Activated CD8-positive, alpha-beta memory T cell treated with anti-CD3 and anti-CD28 coated beads, Interleukin-2, amount 50 U/mL, for 24 hours (primary cell): ENCODE data around the gene C17orf67.
A peak's percentile ranks its signal among the peaks of the same experiment; 100 is the strongest.

Experiments used
- DNase-seq: peaks from one replicate; pipeline ENCODE4 v3.0.0-alpha.2; 2020; ENCODE audit errors: extremely low read depth

Gene C17orf67, protein sequence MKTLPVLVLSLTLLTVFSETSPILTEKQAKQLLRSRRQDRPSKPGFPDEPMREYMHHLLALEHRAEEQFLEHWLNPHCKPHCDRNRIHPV

GRCh38 chr17:56833809-56834379 lies at the start of gene C17orf67, which contains the start of gene DGKE:
Gene C17orf67 (minus strand): TSS chr17:56833920. CDS start chr17:56815810, 18,110 bp downstream.
Gene DGKE (plus strand): TSS chr17:56834151. CDS start chr17:56834796, 645 bp downstream.
- peak; percentile 96 for DNase-seq

DNA sequence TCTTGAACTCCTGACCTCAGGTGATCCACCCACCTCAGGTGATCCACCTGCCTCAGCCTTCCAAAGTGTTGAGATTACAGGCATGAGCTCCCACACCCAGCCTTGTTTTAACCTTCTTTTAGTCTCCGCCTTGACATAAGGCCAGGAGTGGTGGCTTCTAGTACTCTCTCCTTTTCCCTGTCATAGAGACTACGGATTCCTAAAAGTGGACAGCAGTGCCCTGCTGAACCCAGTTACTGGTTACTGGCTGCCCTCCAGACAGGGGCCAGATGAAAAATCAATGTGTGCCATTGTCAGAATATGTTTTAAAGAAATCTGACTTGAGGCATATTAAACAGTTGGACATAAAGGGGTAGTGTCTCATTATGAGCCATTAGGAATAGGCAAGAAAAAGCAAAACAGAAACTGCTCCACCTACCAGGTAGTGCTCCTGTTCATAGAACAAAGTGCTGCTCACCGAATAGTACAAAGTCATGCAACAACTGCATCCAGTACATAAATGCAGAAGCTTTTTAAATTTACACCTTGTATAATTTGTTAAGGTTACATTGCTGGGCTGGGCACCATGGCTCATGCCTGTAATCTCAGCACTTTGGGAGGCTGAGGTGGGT lies 48.1 kb upstream of the C17orf67 start:
- DNase-seq = no peak

DNA sequence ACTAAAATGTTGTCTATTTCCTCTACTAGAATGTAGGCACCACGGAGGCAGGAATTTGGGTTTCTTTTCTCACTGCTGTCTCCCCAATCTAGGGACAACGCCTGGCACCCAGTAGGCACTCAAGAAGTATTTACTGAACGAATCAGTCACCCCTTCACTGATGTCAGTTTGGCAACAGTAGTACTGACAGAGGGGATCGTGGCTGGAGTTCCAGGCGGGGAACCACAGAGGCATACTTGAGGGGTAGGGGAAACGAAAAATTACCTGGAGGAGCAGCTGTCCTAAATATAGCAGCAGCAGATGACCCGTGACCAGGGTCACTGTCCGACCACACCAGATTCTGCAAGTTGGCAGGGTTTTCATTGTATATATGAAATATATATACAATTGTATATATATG lies 46.9 kb upstream of the C17orf67 start:
- no peak for DNase-seq

DNA sequence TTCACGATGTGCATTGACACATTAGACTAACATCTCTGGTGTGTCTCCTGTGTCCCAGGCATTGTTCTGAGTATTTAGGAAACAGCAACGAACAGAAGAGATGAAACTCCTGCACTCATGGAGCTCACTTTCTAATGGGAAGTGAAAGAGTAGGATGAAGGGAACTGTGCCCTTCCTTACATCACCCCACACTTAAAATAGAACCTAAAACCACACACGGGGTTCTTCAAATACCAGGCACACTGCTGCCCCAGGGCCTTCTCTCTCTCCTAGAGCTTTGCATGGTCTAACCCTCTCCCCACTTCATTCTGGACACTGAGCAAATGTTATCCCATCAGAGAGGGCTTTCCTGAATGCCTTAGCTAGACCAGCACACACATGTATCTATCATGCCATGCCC lies 46.4 kb upstream of the C17orf67 start:
- DNase-seq = no peak

DNA sequence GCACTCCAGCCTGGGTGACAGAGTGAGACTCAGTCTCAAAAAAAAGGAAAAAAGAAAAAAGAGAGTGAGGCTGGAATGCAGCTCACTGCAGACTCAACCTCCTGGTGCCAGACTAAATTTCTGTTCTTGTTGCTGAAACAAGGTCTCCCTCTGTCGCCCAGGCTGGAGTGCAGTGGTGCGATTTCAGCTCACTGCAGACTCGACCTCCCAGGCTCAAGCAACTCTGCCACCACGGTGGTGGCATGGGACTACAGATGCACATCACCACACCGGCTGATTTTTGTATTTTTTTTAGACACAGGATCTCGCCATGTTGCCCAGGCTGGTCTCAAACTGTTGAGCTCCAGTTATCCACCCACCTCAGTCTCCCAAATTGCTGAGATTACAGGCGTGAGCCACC lies 45.6 kb upstream of the C17orf67 start:
- no peak for DNase-seq

GRCh38 chr17:56876766-56877179 lies 43.1 kb upstream of the C17orf67 start:
- no peak for DNase-seq

DNA sequence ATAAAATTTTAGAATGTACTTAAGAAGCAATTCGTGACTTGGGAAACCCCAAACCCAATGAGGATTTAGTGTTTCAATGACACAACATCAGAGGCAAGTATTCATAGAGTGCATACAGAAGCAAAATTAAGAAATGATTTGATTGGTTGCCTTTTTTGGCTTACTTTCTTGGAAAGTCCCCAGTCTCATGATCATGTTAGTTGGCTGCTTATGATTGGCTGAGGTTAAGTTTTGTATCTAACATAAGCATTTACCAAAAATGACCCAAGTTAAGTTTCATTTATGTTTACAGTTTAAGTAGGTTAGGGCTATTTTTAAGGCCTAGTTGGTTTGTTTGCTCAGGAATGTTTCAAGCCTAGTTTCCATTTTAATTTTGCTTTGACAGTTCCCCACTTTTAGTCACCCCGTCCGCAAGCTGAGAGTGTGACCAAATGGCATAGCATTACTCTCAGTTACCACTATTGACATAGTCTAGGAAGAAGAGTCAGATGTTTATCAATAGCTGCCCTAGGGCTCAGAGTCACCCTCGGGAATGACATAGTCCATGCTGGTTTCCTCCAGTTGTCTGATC lies 36.4 kb upstream of the C17orf67 start:
- no peak for DNase-seq

- DNase-seq = no peak
Measured at GRCh38 chr17:56868716-56869115, 35.0 kb upstream of the C17orf67 start.

GRCh38 chr17:56867948-56868376 lies 34.2 kb upstream of the C17orf67 start:
- DNase-seq = no peak

- no peak for DNase-seq
Measured at GRCh38 chr17:56866496-56866895, 32.8 kb upstream of the C17orf67 start.

DNA sequence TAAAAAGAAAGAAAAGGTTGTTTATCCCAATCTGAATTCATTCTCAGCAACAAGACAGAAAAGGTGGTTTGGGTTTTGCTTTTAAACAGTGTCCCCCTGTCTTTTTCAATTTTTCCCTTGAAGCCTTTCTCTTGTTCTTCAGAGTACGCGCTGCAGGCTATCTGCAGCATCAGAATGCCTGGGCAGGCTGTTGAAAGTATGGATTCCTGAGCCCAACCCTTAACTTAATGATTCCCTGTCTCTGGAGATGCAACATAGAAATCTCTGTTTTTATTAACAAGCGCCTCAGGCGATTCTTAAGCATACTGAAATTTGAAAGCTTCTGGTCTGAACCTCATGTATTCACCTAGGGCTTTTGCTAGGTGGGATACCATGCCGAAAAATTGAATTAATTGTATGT lies 32.4 kb upstream of the C17orf67 start:
- no peak for DNase-seq

DNA sequence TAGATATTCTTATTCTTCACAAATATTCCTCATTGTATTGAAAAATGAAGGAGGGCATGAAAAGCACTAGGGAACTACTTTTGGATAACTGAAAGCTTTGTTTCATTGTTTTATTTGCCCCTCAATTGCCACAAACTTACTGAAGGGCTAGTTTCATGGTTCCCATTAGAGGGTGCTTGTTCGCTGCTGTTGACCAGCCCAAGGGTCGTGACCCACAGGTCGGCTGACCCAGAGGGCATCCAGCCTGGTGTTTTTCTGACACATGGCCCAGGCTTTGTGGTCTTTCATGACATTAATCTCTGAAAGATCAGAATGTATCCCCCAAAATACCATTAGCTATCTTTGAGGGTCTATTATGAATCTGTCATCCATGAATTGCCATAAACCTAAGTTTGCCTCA lies 30.3 kb upstream of the C17orf67 start:
- no peak for DNase-seq

- no peak for DNase-seq
Measured at GRCh38 chr17:56861899-56862298, 28.2 kb upstream of the C17orf67 start.

GRCh38 chr17:56851008-56851407 lies 17.3 kb upstream of the C17orf67 start:
- no peak for DNase-seq

DNA sequence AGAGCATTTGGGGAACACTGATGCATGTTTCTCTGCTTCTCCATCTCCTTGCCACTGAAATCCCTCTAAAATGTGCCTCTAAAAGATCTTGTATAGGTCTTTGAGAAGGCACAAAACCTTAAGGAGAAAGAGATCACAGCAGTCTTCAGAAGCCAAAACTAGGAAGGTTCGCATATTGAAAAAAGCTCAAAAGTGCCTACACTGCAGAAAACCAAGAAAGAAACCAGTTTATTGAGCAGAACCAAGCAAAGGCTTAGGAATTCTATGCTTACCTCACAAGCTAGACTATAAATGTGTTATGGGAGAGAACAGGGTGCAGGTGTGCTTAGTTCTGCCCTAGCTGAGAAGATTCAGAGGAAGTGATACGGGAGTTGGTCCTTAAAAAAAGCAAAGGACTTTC lies 16.9 kb upstream of the C17orf67 start:
- no peak for DNase-seq

GRCh38 chr17:56849131-56849530 lies 15.4 kb upstream of the C17orf67 start:
- DNase-seq = no peak

GRCh38 chr17:56847106-56847505 lies 13.4 kb upstream of the C17orf67 start:
- DNase-seq = no peak

DNA sequence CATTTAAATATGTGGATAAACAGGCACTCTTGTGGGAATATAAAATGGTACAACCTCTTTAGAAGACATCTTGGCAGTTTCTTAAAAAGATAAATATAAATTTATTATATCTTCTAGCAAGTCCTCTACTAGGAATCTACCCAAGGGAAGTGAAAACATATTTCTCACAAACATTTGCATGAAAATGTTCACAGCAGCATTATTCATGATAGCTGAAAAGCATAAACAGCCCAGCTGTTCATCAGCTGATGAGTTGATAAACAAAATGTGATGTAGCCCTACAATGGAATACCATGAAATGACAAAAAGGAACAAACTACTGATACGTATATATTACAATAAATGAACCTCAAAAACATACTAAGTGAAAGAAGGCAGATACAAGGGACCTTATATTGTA lies 12.2 kb upstream of the C17orf67 start:
- no peak for DNase-seq

DNA sequence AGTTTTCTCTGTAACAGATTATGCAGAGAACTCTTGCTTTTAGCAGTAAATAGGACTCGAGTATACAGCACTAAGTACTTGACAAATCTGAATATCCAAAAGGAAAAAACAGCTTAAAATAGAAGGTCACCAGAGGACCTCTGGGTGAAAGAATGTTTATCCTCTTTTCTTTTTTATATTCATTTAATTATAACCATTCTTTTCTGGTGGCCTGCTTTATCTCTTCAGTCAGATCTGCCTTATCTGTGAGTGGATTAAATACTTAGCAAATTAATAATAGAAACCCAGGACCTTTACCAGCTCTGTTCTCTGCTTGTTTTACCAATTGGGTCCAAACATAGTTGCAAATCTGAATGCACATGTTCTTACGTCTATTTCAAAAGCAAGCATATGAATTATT lies 8.9 kb upstream of the C17orf67 start:
- no peak for DNase-seq

DNA sequence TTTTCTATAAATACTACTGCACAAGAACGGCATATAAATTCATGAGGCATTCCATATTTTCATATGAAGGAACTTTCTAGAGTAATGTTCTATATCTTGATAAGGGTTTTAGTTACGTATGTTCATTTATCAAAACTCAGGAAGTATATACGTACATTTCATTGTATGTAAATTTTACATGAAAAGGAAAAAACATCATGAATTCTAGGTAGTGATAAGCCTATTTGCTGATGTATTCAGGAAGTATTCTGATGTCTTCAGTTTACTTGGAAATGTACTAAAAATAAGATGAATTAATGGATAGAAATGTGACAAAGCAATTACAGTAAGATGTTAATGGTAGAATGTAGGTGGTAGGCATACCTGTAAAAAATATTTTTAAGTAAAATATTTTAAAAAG lies 5.0 kb upstream of the C17orf67 start:
- DNase-seq = no peak

DNA sequence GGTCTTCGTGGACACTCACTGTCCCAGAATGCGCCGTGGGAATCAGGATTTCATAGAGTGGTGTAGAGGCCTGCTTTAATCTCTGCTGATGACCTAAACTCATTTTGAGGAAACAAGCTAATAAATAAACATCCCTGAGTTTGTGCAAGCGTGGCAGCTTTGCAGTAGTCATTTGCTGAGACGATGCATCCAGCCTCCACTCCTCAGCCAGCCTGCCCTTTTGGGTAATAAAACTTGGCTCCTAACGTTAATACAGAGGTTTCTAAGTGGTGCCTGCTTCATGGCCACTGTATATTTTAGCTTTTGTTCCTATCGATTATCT lies 1.5 kb upstream of the C17orf67 start:
- no peak for DNase-seq

DNA sequence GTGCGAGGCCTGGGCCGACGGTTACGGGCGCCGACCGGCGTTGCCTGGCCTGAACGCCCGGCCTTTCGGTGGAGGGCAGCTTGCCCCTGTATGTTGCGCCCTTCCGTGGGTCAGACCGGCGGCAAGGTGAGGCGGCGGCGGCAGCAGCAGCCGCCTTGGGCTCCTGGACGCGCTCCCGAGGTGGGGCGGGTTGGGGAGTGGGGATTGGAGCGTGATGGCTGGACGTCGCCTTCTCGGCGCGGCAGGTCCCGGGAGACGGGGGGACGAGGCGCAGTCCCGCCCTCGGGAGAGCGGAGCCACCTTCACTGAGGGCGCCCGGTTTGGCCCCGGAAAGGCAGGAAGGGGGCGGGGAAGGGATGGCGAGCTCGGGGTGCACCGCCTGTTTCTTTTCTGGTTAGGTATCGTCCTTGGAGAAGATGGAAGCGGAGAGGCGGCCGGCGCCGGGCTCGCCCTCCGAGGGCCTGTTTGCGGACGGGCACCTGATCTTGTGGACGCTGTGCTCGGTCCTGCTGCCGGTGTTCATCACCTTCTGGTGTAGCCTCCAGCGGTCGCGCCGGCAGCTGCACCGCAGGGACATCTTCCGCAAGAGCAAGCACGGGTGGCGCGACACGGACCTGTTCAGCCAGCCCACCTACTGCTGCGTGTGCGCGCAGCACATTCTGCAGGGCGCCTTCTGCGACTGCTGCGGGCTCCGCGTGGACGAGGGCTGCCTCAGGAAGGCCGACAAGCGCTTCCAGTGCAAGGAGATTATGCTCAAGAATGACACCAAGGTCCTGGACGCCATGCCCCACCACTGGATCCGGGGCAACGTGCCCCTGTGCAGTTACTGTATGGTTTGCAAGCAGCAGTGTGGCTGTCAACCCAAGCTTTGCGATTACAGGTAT lies 902 bp upstream of the C17orf67 start:
- no peak for DNase-seq
